ENCODE results near the gene KCNK16. TPM values are rescaled to one million over a fixed set of nuclear protein-coding genes. Genes with fewer than 3 reads are reported as not detected.

The KCNK16 gene
- total and polyA plus RNA-seq, 2 of the 13 experiments (the other 11 are each of a cell fraction or from before 2014, with no cell fraction given), result not detected

DNA sequence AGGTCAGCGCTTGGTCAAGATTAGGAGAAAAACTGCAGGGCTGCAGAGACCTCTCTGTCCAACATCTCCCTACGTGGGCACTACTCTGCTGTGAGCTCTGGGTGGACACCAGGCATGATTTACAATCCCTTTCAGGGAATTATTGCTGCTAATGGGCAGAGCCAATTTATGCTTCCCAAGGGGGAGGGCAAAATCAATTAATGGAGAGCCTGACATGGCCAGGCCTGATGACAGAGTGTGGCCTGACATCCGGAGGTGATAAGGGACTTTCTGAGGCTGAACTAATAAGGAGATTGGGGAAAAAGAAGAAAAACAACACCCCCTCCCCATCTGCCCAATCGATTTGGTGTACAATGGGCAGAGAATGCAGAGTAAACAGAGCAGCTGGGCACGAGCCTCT lies 5.0 kb upstream of the KCNK16 start:
- BruUV-seq (replicated peaks), result no TSS peak
- no peaks in the 10 kb centered on the region for H3K4me1 ChIP-seq (ENCODE audit: insufficient read depth, low read length)
- H3K4me3 ChIP-seq (replicated peaks in 1 of 3; ENCODE audit: insufficient read depth in 1 of 3, low read depth in 2 of 3, low read length in 3 of 3), result no peak overlapping the region
- no peak for ATAC-seq
- CTCF ChIA-PET (ENCODE audit: low intra/inter-chr PET ratio, low total read pairs), result no interaction called here
- no peaks in the 10 kb centered on the region for H3K9me3 ChIP-seq (ENCODE audit: low read length)
- no peak overlapping the region for H3K27ac ChIP-seq (ENCODE audit: extremely low read length, insufficient read depth, low read length)
- H3K9ac ChIP-seq (ENCODE audit: insufficient read depth, low read depth, low read length), result no peak overlapping the region
- POLR2A ChIA-PET, result no interaction called here
- H3K4me2 ChIP-seq (ENCODE audit: low read depth, low read length), result no peak overlapping the region
- peaks cover 0 to 17% of the 10 kb centered on the region in 2 experiments; a peak in 3 of 5 replicates for H3K27me3 ChIP-seq (ENCODE audit: control insufficient read depth in 1 of 2, insufficient read depth in 2 of 2, low read length in 2 of 2)
- H3K79me2 ChIP-seq (ENCODE audit: insufficient read depth, low read length), result no peaks in the 10 kb centered on the region
- TF ChIP-seq NCOA1 (CRISPR knock-in tag; IDR thresholded peaks at IDR 0.05), result no peak
- FAIRE-seq, result no peak
- H3K36me3 ChIP-seq (replicated peaks in 1 of 2; ENCODE audit: control insufficient read depth in 1 of 2, insufficient read depth in 2 of 2, low read length in 2 of 2), result no peaks in the 10 kb centered on the region
- no peak for DNase-seq (ENCODE audit: low spot score)
- 13% methylated on average over 5 of the region's 5 CpGs for WGBS (ENCODE audit: low lambda C conversion rate)
- no peak overlapping the region for H2AFZ ChIP-seq (ENCODE audit: low read length)
- in situ Hi-C loops (cut with HindIII; ENCODE audit: extremely low pct_ligation_motif_present, low pct_unique_long_range_greater_than_20kb) (no loop called here), intact Hi-C loops (cut with micrococcal nuclease; ENCODE audit: unreplicated experiment) (no loop called here)
- H4K20me1 ChIP-seq (ENCODE audit: insufficient read depth, low read length), result no peaks in the 10 kb centered on the region

DNA sequence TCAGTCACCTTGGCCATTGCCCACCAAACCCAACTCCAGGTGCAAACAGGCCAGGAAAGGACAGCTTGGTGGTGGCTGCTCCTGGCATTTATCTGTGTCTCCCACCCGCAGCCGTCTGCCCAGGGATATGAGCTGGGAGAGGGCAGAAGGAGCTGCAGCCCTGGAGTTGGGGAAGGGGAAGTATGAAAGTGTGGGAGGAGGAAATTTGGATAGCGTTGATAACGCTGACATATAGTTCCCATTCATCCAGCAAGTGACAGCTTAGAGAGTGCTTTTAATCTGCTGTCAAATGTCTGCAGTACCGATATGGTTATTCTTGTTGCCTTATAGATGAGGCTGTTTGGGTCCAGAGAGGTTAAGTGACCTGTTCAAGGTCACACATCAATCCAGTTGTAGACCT lies 741 bp downstream of the KCNK16 start:
- peaks cover 0 to 16% of the 10 kb centered on the region in 2 experiments; a peak in 3 of 5 replicates for H3K27me3 ChIP-seq (ENCODE audit: control insufficient read depth in 1 of 2, insufficient read depth in 2 of 2, low read length in 2 of 2)
- ChIA-PET CTCF (ENCODE audit: low intra/inter-chr PET ratio, low total read pairs) (no interaction called here), POLR2A (no interaction called here)
- no peak overlapping the region for H2AFZ ChIP-seq (ENCODE audit: low read length)
- FAIRE-seq (no peak), DNase-seq (ENCODE audit: low spot score) (no peak), ATAC-seq (no peak)
- no peak overlapping the region for H3K27ac ChIP-seq (ENCODE audit: extremely low read length, insufficient read depth, low read length)
- H4K20me1 ChIP-seq (ENCODE audit: insufficient read depth, low read length), result no peaks in the 10 kb centered on the region
- TF ChIP-seq THYN1 (CRISPR knock-in tag; IDR thresholded peaks at IDR 0.05; ENCODE audit: borderline replicate concordance, low read depth), result no peak
- TF ChIP-seq, protein P1, sequence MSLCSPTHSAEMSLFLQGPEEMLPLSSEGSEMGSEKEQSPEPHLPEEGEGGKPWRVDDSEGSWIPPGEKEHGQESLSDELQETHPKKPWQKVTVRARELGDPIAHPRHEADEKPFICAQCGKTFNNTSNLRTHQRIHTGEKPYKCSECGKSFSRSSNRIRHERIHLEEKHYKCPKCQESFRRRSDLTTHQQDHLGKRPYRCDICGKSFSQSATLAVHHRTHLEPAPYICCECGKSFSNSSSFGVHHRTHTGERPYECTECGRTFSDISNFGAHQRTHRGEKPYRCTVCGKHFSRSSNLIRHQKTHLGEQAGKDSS (CRISPR knock-in tag; IDR thresholded peaks at IDR 0.05; ENCODE audit: borderline replicate concordance, low read depth), result no peak
- TF ChIP-seq, protein P2, sequence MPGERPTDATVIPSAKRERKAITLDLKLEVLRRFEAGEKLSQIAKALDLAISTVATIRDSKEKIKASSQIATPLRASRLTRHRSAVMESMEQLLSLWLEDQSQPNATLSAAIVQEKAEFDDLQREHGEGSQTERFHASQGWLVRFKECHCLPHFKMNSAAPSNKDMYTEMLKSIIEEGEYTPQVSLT (CRISPR knock-in tag; IDR thresholded peaks at IDR 0.05; ENCODE audit: borderline replicate concordance, low read depth), result no peak
- WGBS (ENCODE audit: low lambda C conversion rate), result 24% methylated on average over 5 of the region's 5 CpGs
- intact Hi-C loops (cut with micrococcal nuclease; ENCODE audit: unreplicated experiment), result no loop called here
- H3K4me3 ChIP-seq (replicated peaks in 1 of 3; ENCODE audit: insufficient read depth in 1 of 3, low read depth in 2 of 3, low read length in 3 of 3), result no peak overlapping the region
- no peaks in the 10 kb centered on the region for H3K79me2 ChIP-seq (ENCODE audit: insufficient read depth, low read length)
- in situ Hi-C loops (cut with HindIII; ENCODE audit: extremely low pct_ligation_motif_present, low pct_unique_long_range_greater_than_20kb), result no loop called here
- no peaks in the 10 kb centered on the region for H3K9me3 ChIP-seq (ENCODE audit: low read length)
- no peak overlapping the region for H3K9ac ChIP-seq (ENCODE audit: insufficient read depth, low read depth, low read length)
- no TSS peak for BruUV-seq (replicated peaks)
- no peaks in the 10 kb centered on the region for H3K4me1 ChIP-seq (ENCODE audit: insufficient read depth, low read length)
- no peaks in the 10 kb centered on the region for H3K36me3 ChIP-seq (replicated peaks in 1 of 2; ENCODE audit: control insufficient read depth in 1 of 2, insufficient read depth in 2 of 2, low read length in 2 of 2)
- no peak overlapping the region for H3K4me2 ChIP-seq (ENCODE audit: low read depth, low read length)

Data from HepG2 (cell line).